NB4 (cell line): Measurements from ENCODE around the gene ZFX.

Source experiments
- CTCF ChIP-seq: IDR thresholded peaks from one replicate; pipeline ENCODE4 v1.5.1; 2012; ENCODE audit warnings: low read depth, low read length
- MYC ChIP-seq: IDR thresholded peaks from 2 replicates; pipeline ENCODE4 v1.6.1; 2011; ENCODE audit warnings: low read depth, low read length
- POLR2A ChIP-seq: IDR thresholded peaks from 2 replicates; pipeline ENCODE4 v1.6.1; 2011; ENCODE audit warnings: mild to moderate bottlenecking; ENCODE audit not compliant: insufficient read length; ENCODE audit errors: extremely low read depth
- TF ChIP-seq, protein P1 (sequence below): IDR thresholded peaks from 2 replicates; pipeline ENCODE4 v1.6.1; 2011; ENCODE audit warnings: low read depth, low read length

- no peak for TF ChIP-seq CTCF
- no peak for TF ChIP-seq POLR2A
- TF ChIP-seq, protein P1, sequence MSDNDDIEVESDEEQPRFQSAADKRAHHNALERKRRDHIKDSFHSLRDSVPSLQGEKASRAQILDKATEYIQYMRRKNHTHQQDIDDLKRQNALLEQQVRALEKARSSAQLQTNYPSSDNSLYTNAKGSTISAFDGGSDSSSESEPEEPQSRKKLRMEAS: no peak
- no peak for TF ChIP-seq MYC
Observed at GRCh38 chrX:24221872-24222271, 72.3 kb downstream of the ZFX start.
